Panc1 (cell line): ENCODE measurements around the gene REN. TPM values are rescaled to one million over a fixed set of nuclear protein-coding genes. Genes with fewer than 3 reads are reported as not detected.

Experiments
- ATAC-seq: fragments of 200-7000 bp; cut with Tn5 transposase; 2 replicates; pipeline ENCODE4 v1.9.1; 2020; ENCODE audit warnings: mild to moderate bottlenecking, moderate library complexity
- BruUV-seq: library from RNA; stranded (reverse); fragments of 400-500 nt; replicated peaks from 2 replicates; lab custom pipeline; 2021; lab: Mats Ljungman, UMichigan
- CTCF ChIA-PET: fragments of 300-600 bp; sonication (Branson Sonifier 250); formaldehyde crosslinking; loops from one replicate; lab custom pipeline; 2022; ENCODE audit warnings: antibody characterized with exemption; lab: Charles Lee
- POLR2A ChIA-PET: fragments of 300-600 bp; sonication (Branson Sonifier 250); formaldehyde crosslinking; loops from one replicate; lab custom pipeline; 2022; ENCODE audit warnings: antibody characterized with exemption; lab: Charles Lee
- DNase-seq: peaks from one replicate; pipeline ENCODE4 v3.0.0-alpha.2; 2010; ENCODE audit warnings: low read depth, low spot score
- H3K27ac ChIP-seq: 2 replicates; pipeline ENCODE4 v1.5.1; 2011; ENCODE audit warnings: mild to moderate bottlenecking, low read length, inconsistent platforms
- H3K27me3 ChIP-seq: fragments of 200-500 bp; sonication (Bioruptor generic); 2 replicates; pipeline ENCODE4 v1.6.0; 2014; ENCODE audit warnings: low read length, inconsistent platforms; ENCODE audit not compliant: control insufficient read depth, insufficient read depth
- H3K36me3 ChIP-seq: fragments of 200-500 bp; sonication (Bioruptor generic); 2 replicates; pipeline ENCODE4 v1.5.1; 2014; ENCODE audit warnings: inconsistent platforms, mild to moderate bottlenecking, low read length, moderate library complexity; ENCODE audit not compliant: control insufficient read depth, insufficient read depth
- H3K4me1 ChIP-seq: 2 replicates; pipeline ENCODE4 v1.5.1; 2011; ENCODE audit warnings: inconsistent platforms, mild to moderate bottlenecking, low read length, moderate library complexity; ENCODE audit not compliant: control insufficient read depth, insufficient read depth
- H3K4me3 ChIP-seq, 2 experiments: 2 replicates each; pipeline ENCODE4 v1.5.1; 2011 to 2012; ENCODE audit warnings: low read depth in 2 of 2, low read length in 2 of 2, mild to moderate bottlenecking in 2 of 2, inconsistent platforms in 1 of 2, moderate library complexity in 1 of 2
- H3K9me3 ChIP-seq: fragments of 200-500 bp; sonication (Bioruptor generic); 2 replicates; pipeline ENCODE4 v1.5.1; 2014; ENCODE audit warnings: low read depth, mild to moderate bottlenecking, inconsistent platforms, low read length, moderate library complexity; ENCODE audit not compliant: control insufficient read depth, insufficient read depth
- CTCF ChIP-seq: fragments of 450-650 bp; IDR thresholded peaks from 2 replicates; pipeline ENCODE4 v1.5.1; 2017; ENCODE audit warnings: mild to moderate bottlenecking
- POLR2AphosphoS5 ChIP-seq: IDR thresholded peaks from 2 replicates; pipeline ENCODE4 v1.6.1; 2012; ENCODE audit warnings: mild to moderate bottlenecking, low read depth, low read length, moderate library complexity
- REST ChIP-seq, 2 experiments: IDR thresholded peaks; 2 replicates each; pipeline ENCODE4 v1.6.1; 2011 to 2012; ENCODE audit warnings: low read depth in 2 of 2, control low read depth in 1 of 2, low read length in 1 of 2, mild to moderate bottlenecking in 1 of 2, moderate library complexity in 1 of 2; ENCODE audit not compliant: insufficient read depth in 1 of 2
- SIN3A ChIP-seq: IDR thresholded peaks from 2 replicates; pipeline ENCODE4 v1.6.1; 2012; ENCODE audit warnings: low read depth, mild to moderate bottlenecking, low read length, moderate library complexity, borderline replicate concordance; ENCODE audit not compliant: insufficient read depth
- TCF7L2 ChIP-seq: IDR thresholded peaks from 2 replicates; pipeline ENCODE4 v1.6.1; 2011; ENCODE audit warnings: mild to moderate bottlenecking, low read depth, low read length, inconsistent platforms
- in situ Hi-C: cut with HindIII; loops from 2 replicates; pipeline ENCODE4 v1.10.0; 2016; ENCODE audit warnings: low sequenced_read_pairs, low pct_unique_long_range_greater_than_20kb
- intact Hi-C: fragments of 100-400 bp; cut with micrococcal nuclease; formaldehyde crosslinking; loops from one replicate; pipeline ENCODE4 v1.10.0; 2022; ENCODE audit not compliant: unreplicated experiment
- total RNA-seq: library from RNA; stranded (reverse); gene quantifications from one replicate; pipeline ENCODE4 v1.2.1, GENCODE V29; 2021; ENCODE audit not compliant: unreplicated experiment

REN gene
- total RNA-seq, 1 experiment from 2014 or later: not detected

GRCh38 chr1:204203206-204203767, 37.1 kb upstream of the REN start:
- BruUV-seq: no TSS peak
- ATAC-seq (no peak), DNase-seq (no peak)
- H3K27me3 ChIP-seq: no peaks in the 10 kb centered on the region
- no peaks in the 10 kb centered on the region for H3K9me3 ChIP-seq
- intact Hi-C loops: no loop called here
- H3K4me3 ChIP-seq: no peak overlapping the region
- H3K36me3 ChIP-seq: no peaks in the 10 kb centered on the region
- ChIA-PET POLR2A (no interaction called here), CTCF (no interaction called here)
- H3K4me1 ChIP-seq: no peaks in the 10 kb centered on the region
- no peak overlapping the region for H3K27ac ChIP-seq
- no peak for TF ChIP-seq POLR2AphosphoS5
- in situ Hi-C loops: no loop called here

GRCh38 chr1:204202481-204202880, 36.3 kb upstream of the REN start:
- Histone ChIP-seq H3K4me3 (no peak overlapping the region), H3K27ac (no peak overlapping the region), H3K36me3 (no peaks in the 10 kb centered on the region), H3K4me1 (no peaks in the 10 kb centered on the region), H3K27me3 (no peaks in the 10 kb centered on the region), H3K9me3 (no peaks in the 10 kb centered on the region)
- in situ Hi-C loops (no loop called here), intact Hi-C loops (no loop called here)
- TF ChIP-seq CTCF (no peak), TCF7L2 (no peak), POLR2AphosphoS5 (no peak), SIN3A (no peak)
- ATAC-seq (no peak), DNase-seq (no peak)
- CTCF ChIA-PET: no interaction called here
- POLR2A ChIA-PET: no interaction called here
- BruUV-seq: no TSS peak

- Histone ChIP-seq H3K27me3 (no peaks in the 10 kb centered on the region), H3K4me1 (no peaks in the 10 kb centered on the region), H3K4me3 (no peak overlapping the region), H3K27ac (no peak overlapping the region), H3K9me3 (no peaks in the 10 kb centered on the region), H3K36me3 (no peaks in the 10 kb centered on the region)
- TF ChIP-seq REST (IDR thresholded peaks at IDR 0.05; ENCODE audit: insufficient read depth in 1 of 2, low read depth in 2 of 2, low read length in 1 of 2) (no peak), SIN3A (no peak), POLR2AphosphoS5 (no peak), CTCF (no peak), TCF7L2 (no peak)
- in situ Hi-C loops (no loop called here), intact Hi-C loops (no loop called here)
- POLR2A ChIA-PET: no interaction called here
- no TSS peak for BruUV-seq
- CTCF ChIA-PET: no interaction called here
- no peak for ATAC-seq
- DNase-seq: no peak
These were observed 35.4 kb upstream of the REN start for GRCh38 chr1:204201348-204202040.
